ENCODE measurements around the gene SPATA17. TPM values are rescaled to one million over a fixed set of nuclear protein-coding genes. Genes with fewer than 3 reads are reported as not detected.

The SPATA17 gene
- polyA plus RNA-seq, 1 donor (not counting 4 experiments of a cell fraction or from before 2014, with no cell fraction given), result 1.8 TPM

GRCh38 chr1:217867446-217867995 lies 236.4 kb downstream of the SPATA17 start:
- DNase-seq (ENCODE audit: low read depth, low spot score), result no peak
- H3K4me1 ChIP-seq (ENCODE audit: control insufficient read depth, extremely low read depth, insufficient read depth, low read length), result no peaks in the 10 kb centered on the region
- H3K9me1 ChIP-seq (ENCODE audit: control insufficient read depth, extremely low read depth, insufficient read depth, low read length), result no peaks in the 10 kb centered on the region
- no peaks in the 10 kb centered on the region for H3K79me2 ChIP-seq (ENCODE audit: control insufficient read depth, insufficient read depth, low read length)
- dilution Hi-C loops (cut with MboI; ENCODE audit: extremely low pct_ligation_motif_present, low sequenced_read_pairs), result no loop called here
- no peaks in the 10 kb centered on the region for H3K27me3 ChIP-seq (ENCODE audit: control insufficient read depth, extremely low read depth, insufficient read depth, low read length)
- H3K27ac ChIP-seq (ENCODE audit: control insufficient read depth, insufficient read depth, low read length), result no peak overlapping the region
- no peaks in the 10 kb centered on the region for H3K36me3 ChIP-seq (ENCODE audit: control insufficient read depth in 2 of 2, extremely low read depth in 1 of 2, insufficient read depth in 2 of 2, low read length in 2 of 2)
- no peaks in the 10 kb centered on the region for H4K20me1 ChIP-seq (ENCODE audit: control insufficient read depth, extremely low read depth, insufficient read depth, low read length)
- no peak overlapping the region for H3K4me2 ChIP-seq (ENCODE audit: control insufficient read depth, extremely low read depth, insufficient read depth, low read depth, low read length)
- no peak overlapping the region for H3K4me3 ChIP-seq (ENCODE audit: control insufficient read depth in 2 of 3, extremely low read depth in 1 of 3, insufficient read depth in 2 of 3, low read depth in 1 of 3, low read length in 3 of 3)
- no peaks in the 10 kb centered on the region for H3K9me3 ChIP-seq (ENCODE audit: control insufficient read depth, low read depth, low read length)
- no peak overlapping the region for H3K9ac ChIP-seq (ENCODE audit: control insufficient read depth, extremely low read depth, insufficient read depth, low read length)
- FAIRE-seq, result no peak
- no peak for TF ChIP-seq CTCF (optimal IDR thresholded peaks at IDR 0.05 in 1 of 3, IDR thresholded peaks at IDR 0.05 in 1 of 3, conservative IDR thresholded peaks at IDR 0.05 in 1 of 3; ENCODE audit: extremely low read depth in 1 of 3, insufficient read depth in 2 of 3, low read length in 3 of 3)
- no peak for TF ChIP-seq EZH2 (IDR thresholded peaks at IDR 0.05; ENCODE audit: low read length)
- H2AFZ ChIP-seq (ENCODE audit: control insufficient read depth, low read length), result no peak overlapping the region

- Histone ChIP-seq H3K9ac (ENCODE audit: control insufficient read depth, extremely low read depth, insufficient read depth, low read length) (no peak overlapping the region), H3K4me3 (ENCODE audit: control insufficient read depth in 2 of 3, extremely low read depth in 1 of 3, insufficient read depth in 2 of 3, low read depth in 1 of 3, low read length in 3 of 3) (no peak overlapping the region), H3K9me1 (ENCODE audit: control insufficient read depth, extremely low read depth, insufficient read depth, low read length) (no peaks in the 10 kb centered on the region), H3K27ac (ENCODE audit: control insufficient read depth, insufficient read depth, low read length) (no peak overlapping the region), H3K27me3 (ENCODE audit: control insufficient read depth, extremely low read depth, insufficient read depth, low read length) (no peaks in the 10 kb centered on the region), H3K4me1 (ENCODE audit: control insufficient read depth, extremely low read depth, insufficient read depth, low read length) (no peaks in the 10 kb centered on the region), H3K79me2 (ENCODE audit: control insufficient read depth, insufficient read depth, low read length) (no peaks in the 10 kb centered on the region), H3K9me3 (ENCODE audit: control insufficient read depth, low read depth, low read length) (no peaks in the 10 kb centered on the region), H4K20me1 (ENCODE audit: control insufficient read depth, extremely low read depth, insufficient read depth, low read length) (no peaks in the 10 kb centered on the region), H3K36me3 (ENCODE audit: control insufficient read depth in 2 of 2, extremely low read depth in 1 of 2, insufficient read depth in 2 of 2, low read length in 2 of 2) (no peaks in the 10 kb centered on the region), H2AFZ (ENCODE audit: control insufficient read depth, low read length) (no peak overlapping the region), H3K4me2 (ENCODE audit: control insufficient read depth, extremely low read depth, insufficient read depth, low read depth, low read length) (no peak overlapping the region)
- TF ChIP-seq EZH2 (IDR thresholded peaks at IDR 0.05; ENCODE audit: low read length), result no peak
- dilution Hi-C loops (cut with MboI; ENCODE audit: extremely low pct_ligation_motif_present, low sequenced_read_pairs), result no loop called here
- FAIRE-seq (no peak), DNase-seq (ENCODE audit: low read depth, low spot score) (no peak)
Observed at GRCh38 chr1:217871955-217872354, 240.8 kb downstream of the SPATA17 start.

GRCh38 chr1:217875229-217875628 lies 244.1 kb downstream of the SPATA17 start:
- H3K4me2 ChIP-seq (ENCODE audit: control insufficient read depth, extremely low read depth, insufficient read depth, low read depth, low read length), result no peak overlapping the region
- no peak overlapping the region for H2AFZ ChIP-seq (ENCODE audit: control insufficient read depth, low read length)
- H3K9me1 ChIP-seq (ENCODE audit: control insufficient read depth, extremely low read depth, insufficient read depth, low read length), result no peaks in the 10 kb centered on the region
- no peaks in the 10 kb centered on the region for H3K79me2 ChIP-seq (ENCODE audit: control insufficient read depth, insufficient read depth, low read length)
- H3K27me3 ChIP-seq (ENCODE audit: control insufficient read depth, extremely low read depth, insufficient read depth, low read length), result no peaks in the 10 kb centered on the region
- dilution Hi-C loops (cut with MboI; ENCODE audit: extremely low pct_ligation_motif_present, low sequenced_read_pairs), result no loop called here
- FAIRE-seq, result no peak
- H3K36me3 ChIP-seq (ENCODE audit: control insufficient read depth in 2 of 2, extremely low read depth in 1 of 2, insufficient read depth in 2 of 2, low read length in 2 of 2), result no peaks in the 10 kb centered on the region
- H4K20me1 ChIP-seq (ENCODE audit: control insufficient read depth, extremely low read depth, insufficient read depth, low read length), result no peaks in the 10 kb centered on the region
- no peak overlapping the region for H3K9ac ChIP-seq (ENCODE audit: control insufficient read depth, extremely low read depth, insufficient read depth, low read length)
- DNase-seq (ENCODE audit: low read depth, low spot score), result no peak
- TF ChIP-seq EZH2 (IDR thresholded peaks at IDR 0.05; ENCODE audit: low read length) (no peak), CTCF (optimal IDR thresholded peaks at IDR 0.05 in 1 of 3, IDR thresholded peaks at IDR 0.05 in 1 of 3, conservative IDR thresholded peaks at IDR 0.05 in 1 of 3; ENCODE audit: extremely low read depth in 1 of 3, insufficient read depth in 2 of 3, low read length in 3 of 3) (no peak)
- H3K4me3 ChIP-seq (ENCODE audit: control insufficient read depth in 2 of 3, extremely low read depth in 1 of 3, insufficient read depth in 2 of 3, low read depth in 1 of 3, low read length in 3 of 3), result no peak overlapping the region
- no peaks in the 10 kb centered on the region for H3K9me3 ChIP-seq (ENCODE audit: control insufficient read depth, low read depth, low read length)
- H3K27ac ChIP-seq (ENCODE audit: control insufficient read depth, insufficient read depth, low read length), result no peak overlapping the region
- no peaks in the 10 kb centered on the region for H3K4me1 ChIP-seq (ENCODE audit: control insufficient read depth, extremely low read depth, insufficient read depth, low read length)
